HEK293 (cell line): ENCODE results near the gene HDLBP.

Experiments
- CTCF ChIP-seq: fragments of 450-650 bp; formaldehyde crosslinking; IDR thresholded peaks from 2 replicates; pipeline ENCODE4 v1.5.1; 2016; ENCODE audit warnings: missing biosample characterization, missing genetic modification characterization
- FEZF1 ChIP-seq: fragments of 450-650 bp; formaldehyde crosslinking; IDR thresholded peaks from 2 replicates; pipeline ENCODE4 v1.5.1; 2016; ENCODE audit warnings: missing biosample characterization, missing genetic modification characterization
- GFI1B ChIP-seq: fragments of 450-650 bp; formaldehyde crosslinking; IDR thresholded peaks from 2 replicates; pipeline ENCODE4 v1.5.1; 2016; ENCODE audit warnings: missing biosample characterization, missing genetic modification characterization
- GLIS1 ChIP-seq: fragments of 450-650 bp; formaldehyde crosslinking; IDR thresholded peaks from 2 replicates; pipeline ENCODE4 v1.5.1; 2016; ENCODE audit warnings: missing biosample characterization, missing genetic modification characterization
- KLF16 ChIP-seq: fragments of 450-650 bp; formaldehyde crosslinking; IDR thresholded peaks from 2 replicates; pipeline ENCODE4 v1.5.1; 2017; ENCODE audit warnings: missing biosample characterization, missing genetic modification characterization
- KLF9 ChIP-seq: fragments of 450-650 bp; formaldehyde crosslinking; IDR thresholded peaks from 2 replicates; pipeline ENCODE4 v1.5.1; 2016; ENCODE audit warnings: missing biosample characterization, missing genetic modification characterization, low read depth
- PBX3 ChIP-seq: sonication (generic); formaldehyde crosslinking; IDR thresholded peaks from 2 replicates; pipeline ENCODE4 v1.8.1; 2022; ENCODE audit warnings: mild to moderate bottlenecking, moderate library complexity, missing genetic modification reagents
- PRDM4 ChIP-seq: fragments of 450-650 bp; formaldehyde crosslinking; IDR thresholded peaks from 2 replicates; pipeline ENCODE4 v1.5.1; 2017; ENCODE audit warnings: missing biosample characterization, missing genetic modification characterization
- RBAK ChIP-seq: fragments of 450-650 bp; formaldehyde crosslinking; IDR thresholded peaks from 2 replicates; pipeline ENCODE4 v1.5.1; 2016; ENCODE audit warnings: missing biosample characterization, missing genetic modification characterization
- REPIN1 ChIP-seq: fragments of 450-650 bp; formaldehyde crosslinking; IDR thresholded peaks from 2 replicates; pipeline ENCODE4 v1.5.1; 2017; ENCODE audit warnings: missing biosample characterization, missing genetic modification characterization, low read depth
- SETDB1 ChIP-seq: IDR thresholded peaks from one replicate; pipeline ENCODE4 v1.6.1; 2017; ENCODE audit warnings: mild to moderate bottlenecking, low read length, moderate library complexity, mixed read lengths; ENCODE audit not compliant: insufficient read length
- SP7 ChIP-seq: fragments of 450-650 bp; formaldehyde crosslinking; IDR thresholded peaks from 2 replicates; pipeline ENCODE4 v1.5.1; 2016; ENCODE audit warnings: missing biosample characterization, missing genetic modification characterization
- TCF7L2 ChIP-seq: IDR thresholded peaks from 2 replicates; pipeline ENCODE4 v1.6.1; 2011; ENCODE audit warnings: low read depth, mild to moderate bottlenecking, inconsistent platforms, low read length, moderate library complexity, borderline replicate concordance
- YY1 ChIP-seq: fragments of 450-650 bp; formaldehyde crosslinking; IDR thresholded peaks from 2 replicates; pipeline ENCODE4 v1.5.1; 2018; ENCODE audit warnings: missing biosample characterization, missing genetic modification characterization
- YY2 ChIP-seq: fragments of 450-650 bp; formaldehyde crosslinking; IDR thresholded peaks from 2 replicates; pipeline ENCODE4 v1.5.1; 2016; ENCODE audit warnings: missing biosample characterization, missing genetic modification characterization
- ZBTB48 ChIP-seq: fragments of 450-650 bp; formaldehyde crosslinking; IDR thresholded peaks from 2 replicates; pipeline ENCODE4 v1.5.1; 2016; ENCODE audit warnings: missing biosample characterization, missing genetic modification characterization
- ZBTB8A ChIP-seq: fragments of 450-650 bp; formaldehyde crosslinking; IDR thresholded peaks from 2 replicates; pipeline ENCODE4 v1.5.1; 2016; ENCODE audit warnings: missing biosample characterization, missing genetic modification characterization
- ZFP69B ChIP-seq: fragments of 450-650 bp; formaldehyde crosslinking; IDR thresholded peaks from 2 replicates; pipeline ENCODE4 v1.5.1; 2016; ENCODE audit warnings: missing biosample characterization, missing genetic modification characterization
- ZNF18 ChIP-seq: fragments of 450-650 bp; formaldehyde crosslinking; IDR thresholded peaks from 2 replicates; pipeline ENCODE4 v1.5.1; 2016; ENCODE audit warnings: missing biosample characterization, missing genetic modification characterization
- ZNF2 ChIP-seq: fragments of 450-650 bp; formaldehyde crosslinking; IDR thresholded peaks from 2 replicates; pipeline ENCODE4 v1.5.1; 2016; ENCODE audit warnings: missing biosample characterization, missing genetic modification characterization
- ZNF24 ChIP-seq: fragments of 450-650 bp; formaldehyde crosslinking; IDR thresholded peaks from 2 replicates; pipeline ENCODE4 v1.5.1; 2016; ENCODE audit warnings: missing biosample characterization, missing genetic modification characterization
- ZNF280C ChIP-seq: fragments of 450-650 bp; formaldehyde crosslinking; IDR thresholded peaks from 2 replicates; pipeline ENCODE4 v1.5.1; 2016; ENCODE audit warnings: missing biosample characterization, missing genetic modification characterization
- ZNF324 ChIP-seq: fragments of 450-650 bp; formaldehyde crosslinking; IDR thresholded peaks from 2 replicates; pipeline ENCODE4 v1.5.1; 2016; ENCODE audit warnings: missing biosample characterization, missing genetic modification characterization
- ZNF391 ChIP-seq: fragments of 450-650 bp; formaldehyde crosslinking; IDR thresholded peaks from 2 replicates; pipeline ENCODE4 v1.5.1; 2016; ENCODE audit warnings: low read depth, missing biosample characterization, missing genetic modification characterization, borderline replicate concordance
- ZNF561 ChIP-seq: fragments of 450-650 bp; IDR thresholded peaks from 2 replicates; pipeline ENCODE4 v1.5.1; 2018; ENCODE audit warnings: missing biosample characterization, missing genetic modification characterization, borderline replicate concordance
- ZNF600 ChIP-seq: fragments of 450-650 bp; formaldehyde crosslinking; IDR thresholded peaks from 2 replicates; pipeline ENCODE4 v1.5.1; 2016; ENCODE audit warnings: missing biosample characterization, missing genetic modification characterization
- ZNF660 ChIP-seq: fragments of 450-650 bp; IDR thresholded peaks from 2 replicates; pipeline ENCODE4 v1.5.1; 2018; ENCODE audit warnings: missing biosample characterization, mild to moderate bottlenecking, missing genetic modification characterization
- ZNF777 ChIP-seq: fragments of 450-650 bp; formaldehyde crosslinking; IDR thresholded peaks from 2 replicates; pipeline ENCODE4 v1.5.1; 2017; ENCODE audit warnings: missing biosample characterization, missing genetic modification characterization, borderline replicate concordance
- ZNF792 ChIP-seq: fragments of 450-650 bp; formaldehyde crosslinking; IDR thresholded peaks from 2 replicates; pipeline ENCODE4 v1.5.1; 2016; ENCODE audit warnings: missing biosample characterization, missing genetic modification characterization
- ZSCAN23 ChIP-seq: fragments of 450-650 bp; formaldehyde crosslinking; IDR thresholded peaks from 2 replicates; pipeline ENCODE4 v1.5.1; 2016; ENCODE audit warnings: missing biosample characterization, missing genetic modification characterization

Gene HDLBP

GRCh38 chr2:241315879-241316631 lies 583 bp upstream of the HDLBP start, which contains the start of gene SEPTIN2 (continued):
- TF ChIP-seq TCF7L2: no peak
- TF ChIP-seq ZNF561: peak; percentile 79; the same call in 1 of the 2 replicates
- TF ChIP-seq PBX3 (CRISPR knock-in tag): no peak
- no peak for TF ChIP-seq ZSCAN23
- peak; percentile 16; the same call in 1 of the 2 replicates for TF ChIP-seq CTCF (tag by site-specific recombination)
- TF ChIP-seq PRDM4: no peak
- TF ChIP-seq REPIN1: peak; percentile 83
- TF ChIP-seq ZNF777 (tag by site-specific recombination): peak; percentile 59; the same call in 1 of the 2 replicates
- peak; percentile 84; the same call in 1 of the 2 replicates for TF ChIP-seq ZNF324 (tag by site-specific recombination)
- peak; percentile 32; the same call in 1 of the 2 replicates for TF ChIP-seq ZNF24 (tag by site-specific recombination)
- no peak for TF ChIP-seq ZNF660 (tag by site-specific recombination)
- TF ChIP-seq ZFP69B (tag by site-specific recombination): peak; percentile 66
- TF ChIP-seq GFI1B (tag by site-specific recombination): 0 out of 2 replicates have a peak, but pooled peaks have one; percentile 23
- TF ChIP-seq ZNF2 (tag by site-specific recombination): peak; percentile 65; the same call in 1 of the 2 replicates
- peak; percentile 45; the same call in 1 of the 2 replicates for TF ChIP-seq ZNF391 (tag by site-specific recombination)
- TF ChIP-seq GLIS1: peak; percentile 40; the same call in 1 of the 2 replicates
- no peak for TF ChIP-seq FEZF1
- peak; percentile 66 for TF ChIP-seq KLF9 (tag by site-specific recombination)
- TF ChIP-seq ZNF792 (tag by site-specific recombination): peak; percentile 54; the same call in 1 of the 2 replicates
- peak; percentile 72; the same call in 1 of the 2 replicates for TF ChIP-seq ZNF600 (tag by site-specific recombination)
- TF ChIP-seq ZBTB48 (tag by site-specific recombination): 0 out of 2 replicates have a peak, but pooled peaks have one; percentile 22
- TF ChIP-seq ZBTB8A (tag by site-specific recombination): peak; percentile 95
- no peak for TF ChIP-seq RBAK (tag by site-specific recombination)
- TF ChIP-seq SP7 (tag by site-specific recombination): peak; percentile 36
- no peak for TF ChIP-seq ZNF18
- TF ChIP-seq YY2: peak; percentile 72; the same call in 1 of the 2 replicates
- peak; percentile 95 for TF ChIP-seq YY1 (tag by site-specific recombination)
- no peak for TF ChIP-seq SETDB1
- TF ChIP-seq KLF16 (tag by site-specific recombination): peak; percentile 90
- TF ChIP-seq ZNF280C (tag by site-specific recombination): no peak
